HL-60 (cell line): Measurements from ENCODE around the gene ZNF384.

Source experiments
- CTCF ChIP-seq: IDR thresholded peaks from one replicate; pipeline ENCODE4 v1.5.1; 2011; ENCODE audit warnings: low read length, control low read depth, inconsistent platforms; ENCODE audit not compliant: insufficient read depth
- GABPA ChIP-seq: IDR thresholded peaks from 2 replicates; pipeline ENCODE4 v1.6.1; 2012; ENCODE audit warnings: low read depth
- POLR2AphosphoS5 ChIP-seq: IDR thresholded peaks from 2 replicates; pipeline ENCODE4 v1.6.1; 2012; ENCODE audit warnings: low read depth
- REST ChIP-seq: IDR thresholded peaks from 2 replicates; pipeline ENCODE4 v1.6.1; 2012; ENCODE audit warnings: low read depth; ENCODE audit not compliant: insufficient replicate concordance

- no peak for TF ChIP-seq REST
- no peak for TF ChIP-seq CTCF
- no peak for TF ChIP-seq POLR2AphosphoS5
- no peak for TF ChIP-seq GABPA
These were observed 68.3 kb downstream of the ZNF384 start for GRCh38 chr12:6620885-6621274.
